Ovary (tissue), 3 donors: ENCODE measurements around the gene BSPRY.
A peak's percentile ranks its signal among the peaks of the same experiment; 100 is the strongest.

Experiments
- CTCF ChIP-seq, 3 donors: fragments of 450-650 bp in 2 of 3; fragments of 200-600 bp in 1 of 3; IDR thresholded peaks; one replicate each; pipeline versions ENCODE4 v1.5.1 to v1.8.0; 2016 to 2022; ENCODE audit warnings: antibody characterized with exemption in 3 of 3, mild to moderate bottlenecking in 1 of 3
- POLR2A ChIP-seq: fragments of 450-650 bp; IDR thresholded peaks from one replicate; pipeline ENCODE4 v1.6.1; 2017; ENCODE audit warnings: antibody characterized with exemption, mild to moderate bottlenecking, moderate library complexity
- donor health status: DM: no; HTN: no; CAD: no.

GRCh38 chr9:113401027-113401792 is 51.9 kb downstream of the BSPRY start, which contains the start of gene ALAD:
- TF ChIP-seq POLR2A (no peak), CTCF (IDR thresholded peaks at IDR 0.05) (peak; percentile 92 to 97 (median 96))
